NOMO-1 treated with dmso at 0.1 percent for 144 hours (cell line): ENCODE results near the gene GRID1.
A peak's percentile ranks its signal among the peaks of the same experiment; 100 is the strongest.

ENCODE experiments used
- DNase-seq: peaks from one replicate; lab custom pipeline; 2025; ENCODE audit not compliant: unreplicated experiment; lab: John Stamatoyannopoulos, UW

GRID1 gene

GRCh38 chr10:86355571-86356038 lies 11.0 kb downstream of the GRID1 start:
- DNase-seq: peak; percentile 86

GRCh38 chr10:86354761-86355540 lies 11.6 kb downstream of the GRID1 start:
- peak; percentile 59 for DNase-seq

DNA sequence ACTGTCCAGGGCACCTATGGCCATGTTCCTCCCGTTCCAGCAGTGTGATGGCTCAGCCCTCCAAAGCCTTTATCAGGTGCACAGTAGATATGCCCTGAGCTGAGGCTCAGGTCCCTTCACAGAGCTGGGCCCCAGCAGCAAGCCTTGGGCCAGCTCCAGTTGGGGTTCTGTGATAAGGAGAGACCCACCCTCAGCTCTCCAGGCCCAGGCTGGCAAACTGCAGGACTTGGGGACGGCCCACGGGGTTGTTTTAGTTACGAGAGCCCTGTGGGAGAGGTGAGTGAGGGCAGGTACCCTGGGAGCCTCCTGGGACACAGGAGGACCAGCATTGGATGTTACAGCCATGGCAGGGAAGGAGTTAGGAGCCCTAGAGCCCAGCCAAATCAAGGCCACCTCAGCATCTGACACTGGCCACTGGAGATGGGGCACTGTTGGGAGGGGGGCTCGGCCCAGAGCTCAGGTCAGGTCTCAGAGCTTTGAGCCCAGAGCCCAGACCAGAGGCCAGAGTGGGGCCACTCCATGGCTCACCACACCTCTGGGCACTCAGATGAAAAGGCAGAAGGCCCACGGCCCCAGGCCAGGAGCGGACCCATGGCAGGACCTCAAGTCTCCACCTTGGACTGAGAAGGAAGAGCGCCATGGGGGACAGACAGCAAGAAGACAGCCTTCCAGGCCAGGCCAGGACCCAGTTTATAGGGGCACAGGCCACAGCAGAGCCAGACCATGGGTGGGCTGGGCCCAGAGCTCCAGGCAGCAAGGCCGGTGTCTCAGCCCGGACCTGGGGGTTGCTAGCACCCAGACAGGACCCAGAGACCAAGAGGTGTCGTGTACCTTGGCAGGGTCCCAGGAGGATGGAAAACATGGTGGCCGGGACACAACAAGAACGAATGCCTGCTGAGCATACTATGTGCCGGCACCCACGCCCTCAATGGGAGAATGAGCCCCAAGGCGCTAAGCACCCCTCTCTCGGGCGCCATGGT lies 12.8 kb downstream of the GRID1 start:
- no peak for DNase-seq

GRCh38 chr10:86350897-86351296 lies 15.7 kb downstream of the GRID1 start:
- no peak for DNase-seq

GRCh38 chr10:86349940-86350630 lies 16.5 kb downstream of the GRID1 start:
- no peak for DNase-seq

- DNase-seq: no peak
Measured at GRCh38 chr10:86349474-86349873, 17.1 kb downstream of the GRID1 start.

DNA sequence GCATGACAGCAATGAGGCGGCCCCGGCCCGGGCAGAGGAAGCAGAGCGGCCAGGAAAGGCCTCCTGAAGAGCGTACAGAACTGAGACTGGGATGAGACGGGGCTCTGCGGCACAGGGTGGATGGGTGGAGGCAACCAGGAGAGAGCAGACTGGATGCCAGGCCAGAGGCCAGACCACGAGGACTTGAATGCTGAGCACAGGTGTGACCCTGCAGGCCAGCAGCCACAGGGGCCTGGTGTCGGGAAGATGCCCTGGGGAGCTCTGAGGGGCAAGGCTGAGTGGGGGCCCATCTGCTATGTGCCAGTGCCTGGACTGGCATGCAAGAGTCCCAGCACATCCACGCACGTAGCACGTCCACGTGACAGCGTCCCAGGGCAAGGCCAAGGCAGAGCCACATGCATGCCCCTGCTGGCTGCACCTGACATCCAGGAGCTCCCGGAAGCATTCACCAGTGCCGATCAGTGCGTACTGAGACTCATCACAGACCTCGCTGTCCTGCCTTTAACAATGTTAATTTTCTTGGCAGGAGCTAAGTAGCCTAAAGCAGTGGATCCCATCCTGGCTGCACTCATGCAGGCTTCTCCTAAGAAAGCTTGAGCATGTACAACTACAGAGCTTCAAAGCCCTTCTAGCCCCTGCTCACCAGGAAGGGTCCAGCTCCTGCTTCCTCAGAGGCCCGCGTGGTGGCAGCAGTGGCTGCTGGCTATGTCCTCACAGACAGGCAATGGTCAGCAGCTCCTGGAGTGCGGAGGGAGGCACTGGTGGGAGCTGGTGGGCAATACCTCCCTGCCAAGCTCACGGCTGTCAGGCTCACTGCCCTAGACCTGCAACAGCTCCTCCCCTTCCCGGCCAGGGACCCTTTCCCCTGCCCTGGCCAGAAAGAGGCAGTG lies 18.0 kb downstream of the GRID1 start:
- no peak for DNase-seq

DNA sequence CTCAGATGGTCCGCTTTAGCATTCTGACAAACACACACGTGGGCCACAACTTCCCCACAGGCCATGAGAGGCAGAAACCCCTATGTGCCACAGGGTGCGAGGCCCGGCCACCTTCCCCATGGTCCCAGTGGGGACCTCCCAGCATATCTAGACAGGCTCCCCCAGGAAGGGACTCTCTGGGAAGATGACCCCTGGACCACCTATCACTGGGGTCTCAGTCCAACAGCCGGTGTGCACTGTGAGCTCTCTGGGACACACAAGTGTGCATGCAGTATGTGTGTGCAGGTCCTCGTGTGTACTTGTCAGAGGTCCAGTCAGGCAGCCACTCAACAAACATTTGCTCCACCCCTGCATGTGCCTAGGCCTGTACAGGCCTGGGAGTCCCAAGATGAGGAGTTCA lies 18.7 kb downstream of the GRID1 start:
- DNase-seq: no peak

- no peak for DNase-seq
Measured at GRCh38 chr10:86346799-86347665, 19.6 kb downstream of the GRID1 start.

GRCh38 chr10:86345859-86346798 lies 20.5 kb downstream of the GRID1 start:
- DNase-seq: no peak

- no peak for DNase-seq
Measured at GRCh38 chr10:86345296-86345858, 21.2 kb downstream of the GRID1 start.

DNA sequence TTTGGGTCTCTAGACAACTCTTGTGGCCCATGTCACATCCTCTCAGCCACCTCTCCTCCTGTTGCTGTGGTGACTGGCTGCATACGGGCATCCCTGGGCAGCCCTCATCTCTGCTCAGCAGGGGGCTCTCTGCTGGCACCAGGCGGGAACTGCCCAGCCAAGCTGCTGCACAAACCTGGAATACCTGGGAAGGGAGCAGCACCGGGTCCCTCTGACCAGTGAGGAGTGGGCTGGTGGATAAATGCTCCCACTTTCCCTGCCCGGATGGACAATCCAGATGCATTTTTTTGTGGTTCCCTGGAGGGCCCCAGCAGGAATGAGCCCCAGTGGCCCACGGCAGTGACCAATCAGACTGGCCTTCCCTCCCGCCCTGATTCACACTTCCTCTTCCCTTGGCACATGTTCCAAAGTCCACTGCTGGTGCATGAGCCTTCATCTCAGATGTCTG lies 21.9 kb downstream of the GRID1 start:
- no peak for DNase-seq

GRCh38 chr10:86344281-86344680 lies 22.3 kb downstream of the GRID1 start:
- DNase-seq: no peak

GRCh38 chr10:86343761-86344160 lies 22.8 kb downstream of the GRID1 start:
- DNase-seq: no peak

GRCh38 chr10:86342111-86342863 lies 24.3 kb downstream of the GRID1 start:
- DNase-seq: no peak

DNA sequence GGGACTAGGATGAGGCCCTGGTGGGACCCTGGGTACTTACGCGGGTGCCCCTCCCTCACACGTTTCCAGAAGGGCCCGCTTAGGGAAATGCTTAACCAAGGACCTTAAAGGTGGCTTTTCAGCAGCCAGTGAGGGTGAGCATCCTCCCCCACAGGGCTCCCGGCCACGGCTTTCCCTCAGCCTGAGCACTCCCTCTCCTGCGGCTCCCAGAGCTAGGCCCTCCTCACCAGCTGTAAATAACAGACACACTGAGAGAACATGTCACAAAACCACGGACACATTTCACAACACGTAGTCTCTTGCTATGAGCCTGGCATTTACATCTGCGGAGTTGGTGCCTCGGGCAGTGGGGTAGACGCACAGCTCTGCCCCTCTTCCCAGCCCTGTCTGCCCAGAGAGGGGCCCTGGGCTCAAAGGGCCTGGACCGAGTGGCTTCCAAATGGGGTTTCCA lies 25.2 kb downstream of the GRID1 start:
- no peak for DNase-seq

- no peak for DNase-seq
Measured at GRCh38 chr10:86340991-86341260, 25.7 kb downstream of the GRID1 start.
